Stimulated activated CD8-positive, alpha-beta memory T cell treated with anti-CD3 and anti-CD28 coated beads, Interleukin-15, amount 100 ng/mL, for 48 hours (primary cell): Measurements from ENCODE around the gene SLC9A9.
A peak's percentile ranks its signal among the peaks of the same experiment; 100 is the strongest.

Experiments used
- DNase-seq, 2 donors: peaks; one replicate each; pipeline ENCODE4 v3.0.0-alpha.2; 2020; ENCODE audit warnings: low read depth in 2 of 2

The SLC9A9 gene

GRCh38 chr3:143648708-143649107 is 199.6 kb downstream of the SLC9A9 start:
- DNase-seq, result no peak

DNA sequence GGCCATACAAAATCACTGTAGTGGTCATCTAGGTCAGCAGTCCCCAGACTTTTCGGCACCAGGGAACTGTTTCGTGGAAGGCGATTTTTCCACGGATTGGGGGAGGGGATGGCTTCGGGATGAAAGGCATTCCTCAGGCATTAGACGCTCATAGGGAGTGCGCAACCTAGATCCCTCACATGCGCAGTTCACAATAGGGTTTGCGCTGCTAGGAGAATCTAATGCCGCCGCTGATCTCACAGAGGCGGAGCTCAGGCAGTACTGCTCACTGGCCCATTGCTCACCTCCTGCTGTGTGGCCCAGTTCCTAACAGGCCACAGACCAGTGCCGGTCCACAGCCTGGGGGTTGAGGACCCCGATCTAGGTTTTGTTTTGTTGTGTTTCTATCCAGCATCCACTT is 200.1 kb downstream of the SLC9A9 start:
- DNase-seq, result no peak

- no peak for DNase-seq
Observed at GRCh38 chr3:143644370-143645089, 203.7 kb downstream of the SLC9A9 start.

GRCh38 chr3:143643905-143644304 is 204.4 kb downstream of the SLC9A9 start:
- no peak for DNase-seq

DNA sequence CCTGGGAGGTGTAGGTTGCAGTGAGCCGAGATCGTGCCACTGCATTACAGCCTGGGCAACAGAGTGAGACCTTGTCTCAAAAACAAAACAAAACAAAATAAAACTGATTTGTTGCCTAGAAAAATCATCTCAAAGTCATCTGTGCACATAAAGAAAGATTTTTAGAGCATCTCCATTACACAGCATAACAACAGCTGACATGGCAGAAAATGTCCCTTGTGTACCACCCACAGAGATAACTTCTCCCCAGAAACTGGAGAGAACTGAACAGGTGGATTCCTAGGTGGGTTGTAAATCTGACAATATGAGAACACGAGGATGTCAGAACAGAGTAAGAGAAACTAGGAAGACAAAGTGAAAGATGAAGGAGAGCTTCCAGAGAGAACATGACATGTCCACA is 207.5 kb downstream of the SLC9A9 start:
- no peak for DNase-seq

DNA sequence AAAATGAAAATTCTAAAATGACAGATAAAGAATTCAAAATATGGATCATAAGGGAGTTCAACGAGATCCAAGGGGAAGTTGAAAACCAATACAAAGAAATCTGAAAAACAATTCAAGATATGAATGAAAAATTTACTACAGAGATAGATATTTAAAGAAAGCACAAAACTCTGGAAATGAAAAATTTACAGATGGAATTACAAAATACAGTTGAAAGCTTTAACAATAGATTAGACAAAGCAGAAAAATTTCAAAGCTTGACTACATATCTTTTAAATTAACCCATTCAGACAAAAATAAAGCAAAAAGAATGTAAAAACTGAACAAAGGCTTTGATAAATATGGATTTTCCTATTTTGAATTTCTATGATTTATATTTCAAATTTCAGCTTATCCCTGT is 211.1 kb downstream of the SLC9A9 start:
- no peak for DNase-seq

DNA sequence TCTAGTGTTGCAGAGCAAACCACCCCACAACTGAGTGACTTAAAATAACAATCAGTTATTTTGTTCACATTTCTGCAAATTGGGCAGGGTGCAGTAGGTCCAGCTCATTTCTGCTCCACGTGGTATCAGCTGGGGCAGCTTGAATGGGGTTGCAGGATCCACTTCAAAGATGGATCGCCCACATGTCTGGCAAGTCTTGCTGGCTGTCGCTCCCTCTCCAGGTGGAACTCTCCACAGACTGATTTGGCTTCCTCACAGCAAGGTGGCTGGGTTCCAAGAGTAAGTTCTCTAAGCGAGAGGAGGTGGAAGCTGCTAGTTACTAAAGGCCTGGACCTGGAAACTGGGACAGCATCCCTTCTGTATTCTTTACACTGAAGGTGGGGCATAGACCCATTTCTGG is 213.3 kb downstream of the SLC9A9 start:
- no peak for DNase-seq

- no peak for DNase-seq
Observed at GRCh38 chr3:143634427-143634826, 213.8 kb downstream of the SLC9A9 start.

- no peak for DNase-seq
Observed at GRCh38 chr3:143633816-143634215, 214.5 kb downstream of the SLC9A9 start.

- no peak for DNase-seq
Observed at GRCh38 chr3:143629726-143630125, 218.5 kb downstream of the SLC9A9 start.

- DNase-seq, result no peak
Observed at GRCh38 chr3:143628971-143629370, 219.3 kb downstream of the SLC9A9 start.

DNA sequence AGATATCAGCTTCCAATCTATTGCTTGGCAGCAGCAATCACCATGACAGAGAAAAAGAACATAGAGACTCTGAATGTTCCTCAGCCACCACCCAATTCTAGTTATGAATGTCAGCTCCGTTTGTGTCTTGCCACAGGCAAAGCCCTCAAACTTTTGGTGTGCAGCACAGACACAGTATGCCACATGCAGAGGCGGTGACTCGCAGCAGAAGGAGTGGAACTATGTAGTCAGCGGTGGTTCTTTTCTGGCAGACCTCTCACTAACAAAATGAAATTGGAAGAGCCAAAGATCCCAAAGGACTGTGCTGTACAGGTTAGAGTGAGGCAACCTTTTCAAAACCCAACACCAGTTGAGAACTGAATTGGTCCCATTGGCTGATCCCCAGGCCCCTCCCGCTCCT is 220.9 kb downstream of the SLC9A9 start:
- peak; percentile 34 to 40 for DNase-seq

GRCh38 chr3:143619231-143619630 is 229.0 kb downstream of the SLC9A9 start:
- DNase-seq, result no peak

GRCh38 chr3:143617050-143617449 is 231.2 kb downstream of the SLC9A9 start:
- no peak for DNase-seq

DNA sequence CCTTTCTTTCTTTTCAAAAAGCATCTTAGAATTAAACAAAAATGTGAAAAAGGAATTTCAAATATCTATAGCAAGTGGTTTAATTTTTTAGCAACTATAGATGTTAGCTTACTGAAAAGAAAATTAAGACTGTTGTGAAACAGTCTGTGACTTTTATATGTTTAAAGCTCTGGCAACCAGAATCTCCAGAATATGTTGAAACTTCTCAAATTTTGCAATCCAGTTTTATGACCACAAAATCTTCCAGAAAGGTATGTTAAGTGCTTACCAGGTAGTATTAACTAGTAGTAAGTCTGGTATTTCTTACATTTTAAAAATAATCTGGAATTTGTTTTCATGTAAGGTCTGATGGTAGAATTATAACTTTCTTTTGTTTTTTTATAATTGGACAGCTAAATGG is 235.0 kb downstream of the SLC9A9 start:
- no peak for DNase-seq

DNA sequence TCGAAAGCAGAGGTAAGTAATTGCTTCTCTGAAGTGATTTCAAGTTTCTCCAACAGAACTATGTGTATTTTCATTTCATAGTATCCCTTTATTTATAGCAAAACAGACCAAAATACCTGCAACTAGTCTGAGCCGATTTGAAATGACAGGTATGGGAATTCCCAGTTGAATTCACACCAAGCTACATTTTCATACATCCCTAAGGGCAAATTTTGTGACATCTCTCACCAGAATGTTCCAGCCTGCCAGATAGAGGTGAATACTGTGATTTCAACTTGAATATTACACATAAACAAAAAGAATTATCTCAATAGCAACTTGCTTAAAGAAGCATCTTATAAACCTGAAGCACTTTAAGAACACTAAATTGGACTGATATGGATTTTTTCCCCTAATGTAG is 235.7 kb downstream of the SLC9A9 start:
- DNase-seq, result no peak

DNA sequence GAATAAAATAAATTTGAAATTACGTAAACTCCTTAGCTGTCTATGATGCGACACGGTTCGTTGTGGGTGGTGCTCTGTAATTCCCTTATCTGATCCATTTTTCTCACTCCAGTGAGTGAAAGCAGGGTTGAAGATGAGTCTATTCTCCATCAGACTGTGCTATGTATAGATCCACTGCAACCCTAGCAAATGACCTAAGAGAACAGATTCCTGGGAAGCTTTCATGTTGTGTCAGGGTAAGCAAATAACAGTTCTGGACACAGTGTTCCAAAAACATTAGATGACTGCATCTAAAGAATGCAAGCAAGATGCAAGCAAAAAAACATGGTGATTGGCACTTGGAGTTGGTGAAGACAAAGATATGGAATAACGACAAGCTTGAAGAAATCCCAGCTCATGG is 239.3 kb downstream of the SLC9A9 start:
- no peak for DNase-seq

GRCh38 chr3:143605233-143605950 is 242.9 kb downstream of the SLC9A9 start:
- DNase-seq, result no peak

- no peak for DNase-seq
Observed at GRCh38 chr3:143604402-143605185, 243.7 kb downstream of the SLC9A9 start.

GRCh38 chr3:143603774-143604173 is 244.5 kb downstream of the SLC9A9 start:
- DNase-seq, result no peak

DNA sequence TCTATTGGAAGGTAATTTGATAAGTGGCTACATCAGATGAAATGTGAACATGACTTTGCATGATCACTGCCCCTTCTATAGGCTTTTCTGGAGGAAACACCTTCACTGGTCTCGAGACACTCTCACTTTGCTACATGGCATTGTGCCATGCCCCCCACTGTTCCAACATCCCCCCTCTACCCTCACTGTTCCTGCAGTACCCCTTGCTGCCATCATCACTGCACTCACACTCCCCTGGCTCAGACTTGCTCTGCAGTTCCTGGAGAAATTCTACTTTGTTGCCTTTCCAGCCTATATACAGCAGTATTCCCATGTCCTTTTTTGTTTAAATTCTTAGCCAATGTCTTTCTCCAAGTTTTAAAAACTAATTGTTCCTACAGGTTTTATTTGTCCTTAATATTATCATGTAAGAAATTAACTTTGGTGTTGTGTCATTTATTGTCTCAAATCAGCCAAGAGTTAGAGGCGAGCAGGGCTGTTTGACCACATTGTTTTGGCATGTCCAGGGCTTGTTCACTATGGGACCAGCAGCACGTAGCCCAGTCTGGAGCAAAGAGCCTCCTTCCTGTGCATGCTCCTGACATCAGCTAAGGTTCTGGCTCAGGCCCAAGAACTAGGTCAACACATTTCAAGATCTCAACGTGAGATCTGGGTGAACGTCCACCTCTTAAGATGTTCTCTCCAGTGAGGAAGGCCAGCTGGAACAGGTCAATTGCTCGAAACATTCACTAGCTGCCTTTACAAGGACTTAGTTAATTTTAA is 246.4 kb downstream of the SLC9A9 start:
- DNase-seq, result no peak
